HL-60 (cell line): ENCODE data around the gene MARCHF3.
A peak's percentile ranks its signal among the peaks of the same experiment; 100 is the strongest.

Source experiments
- DNase-seq, 2 experiments: peaks; one replicate each; pipeline ENCODE4 v3.0.0-alpha.2; 2010 to 2020; ENCODE audit warnings: low read depth in 1 of 2, low spot score in 1 of 2
- H3K27ac ChIP-seq: fragments of 250-450 bp; sonication (Bioruptor Pico); replicated peaks from 2 replicates; pipeline ENCODE4 v1.5.1; 2020; ENCODE audit warnings: mild to moderate bottlenecking, moderate library complexity
- H3K27me3 ChIP-seq: fragments of 250-450 bp; sonication (Bioruptor Pico); 2 replicates; pipeline ENCODE4 v1.5.1; 2021; ENCODE audit warnings: mild to moderate bottlenecking, moderate library complexity; ENCODE audit not compliant: insufficient read depth, poor library complexity, severe bottlenecking
- H3K4me3 ChIP-seq: replicated peaks from 2 replicates; pipeline ENCODE4 v1.5.1; 2011; ENCODE audit warnings: mild to moderate bottlenecking, control low read depth, low read length; ENCODE audit not compliant: insufficient read depth
- GABPA ChIP-seq: IDR thresholded peaks from 2 replicates; pipeline ENCODE4 v1.6.1; 2012; ENCODE audit warnings: low read depth
- POLR2AphosphoS5 ChIP-seq: IDR thresholded peaks from 2 replicates; pipeline ENCODE4 v1.6.1; 2012; ENCODE audit warnings: low read depth
- REST ChIP-seq: IDR thresholded peaks from 2 replicates; pipeline ENCODE4 v1.6.1; 2012; ENCODE audit warnings: low read depth; ENCODE audit not compliant: insufficient replicate concordance
- SPI1 ChIP-seq: IDR thresholded peaks from 2 replicates; pipeline ENCODE4 v1.6.1; 2012; ENCODE audit warnings: low read depth, mild to moderate bottlenecking, borderline replicate concordance
- TF ChIP-seq, protein P1 (sequence below): IDR thresholded peaks from one replicate; pipeline ENCODE4 v1.5.1; 2011; ENCODE audit warnings: low read length, control low read depth, inconsistent platforms; ENCODE audit not compliant: insufficient read depth

The MARCHF3 gene

DNA sequence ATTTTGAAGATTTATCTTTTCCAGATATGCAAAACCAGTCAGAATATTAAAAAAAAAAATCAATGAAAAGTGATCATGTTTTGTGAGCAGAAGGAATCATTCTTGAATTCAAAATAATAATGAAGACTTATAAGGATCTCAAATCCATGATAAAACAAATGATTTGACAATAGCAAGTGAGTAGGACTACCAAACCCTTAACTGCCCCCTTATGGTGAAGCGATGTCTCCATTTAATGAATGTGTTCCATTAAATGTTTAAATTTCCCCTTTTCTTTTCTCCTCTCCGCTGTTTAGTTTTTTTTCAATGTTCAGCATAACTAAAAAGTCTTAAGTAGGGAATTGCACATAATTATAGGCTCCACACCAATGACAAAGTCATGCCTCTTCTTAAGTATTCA lies 12.2 kb upstream of the MARCHF3 start:
- no peak overlapping the region for H3K4me3 ChIP-seq
- TF ChIP-seq POLR2AphosphoS5 (no peak), GABPA (no peak), SPI1 (no peak), REST (no peak)
- TF ChIP-seq, protein P1, sequence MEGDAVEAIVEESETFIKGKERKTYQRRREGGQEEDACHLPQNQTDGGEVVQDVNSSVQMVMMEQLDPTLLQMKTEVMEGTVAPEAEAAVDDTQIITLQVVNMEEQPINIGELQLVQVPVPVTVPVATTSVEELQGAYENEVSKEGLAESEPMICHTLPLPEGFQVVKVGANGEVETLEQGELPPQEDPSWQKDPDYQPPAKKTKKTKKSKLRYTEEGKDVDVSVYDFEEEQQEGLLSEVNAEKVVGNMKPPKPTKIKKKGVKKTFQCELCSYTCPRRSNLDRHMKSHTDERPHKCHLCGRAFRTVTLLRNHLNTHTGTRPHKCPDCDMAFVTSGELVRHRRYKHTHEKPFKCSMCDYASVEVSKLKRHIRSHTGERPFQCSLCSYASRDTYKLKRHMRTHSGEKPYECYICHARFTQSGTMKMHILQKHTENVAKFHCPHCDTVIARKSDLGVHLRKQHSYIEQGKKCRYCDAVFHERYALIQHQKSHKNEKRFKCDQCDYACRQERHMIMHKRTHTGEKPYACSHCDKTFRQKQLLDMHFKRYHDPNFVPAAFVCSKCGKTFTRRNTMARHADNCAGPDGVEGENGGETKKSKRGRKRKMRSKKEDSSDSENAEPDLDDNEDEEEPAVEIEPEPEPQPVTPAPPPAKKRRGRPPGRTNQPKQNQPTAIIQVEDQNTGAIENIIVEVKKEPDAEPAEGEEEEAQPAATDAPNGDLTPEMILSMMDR: no peak
- H3K27ac ChIP-seq: no peak overlapping the region
- H3K27me3 ChIP-seq: no peaks in the 10 kb centered on the region
- no peak for DNase-seq

DNA sequence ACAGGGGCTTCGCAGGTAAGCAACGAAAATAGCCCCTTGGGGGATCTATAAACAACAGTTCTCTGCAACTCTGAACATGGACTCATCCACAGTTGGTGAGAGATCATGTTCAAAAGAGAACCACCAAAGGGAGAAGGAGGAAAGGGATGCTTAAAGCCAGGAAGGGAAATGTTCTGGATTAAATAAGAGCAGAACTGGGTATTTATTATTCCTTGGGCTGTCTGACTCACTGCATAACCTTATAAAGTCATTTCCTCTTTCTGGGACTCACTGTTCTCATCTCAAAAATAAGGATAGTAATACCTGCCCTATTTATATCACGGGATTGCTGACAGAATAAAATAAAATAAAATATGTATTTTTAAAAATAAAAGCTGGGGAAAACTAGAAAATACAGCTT lies 11.2 kb upstream of the MARCHF3 start:
- no peak for DNase-seq
- H3K4me3 ChIP-seq: no peak overlapping the region
- H3K27ac ChIP-seq: no peak overlapping the region
- H3K27me3 ChIP-seq: no peaks in the 10 kb centered on the region
- TF ChIP-seq, protein P1: no peak
- peak; percentile 30; the same call in 1 of the 2 replicates for TF ChIP-seq SPI1

DNA sequence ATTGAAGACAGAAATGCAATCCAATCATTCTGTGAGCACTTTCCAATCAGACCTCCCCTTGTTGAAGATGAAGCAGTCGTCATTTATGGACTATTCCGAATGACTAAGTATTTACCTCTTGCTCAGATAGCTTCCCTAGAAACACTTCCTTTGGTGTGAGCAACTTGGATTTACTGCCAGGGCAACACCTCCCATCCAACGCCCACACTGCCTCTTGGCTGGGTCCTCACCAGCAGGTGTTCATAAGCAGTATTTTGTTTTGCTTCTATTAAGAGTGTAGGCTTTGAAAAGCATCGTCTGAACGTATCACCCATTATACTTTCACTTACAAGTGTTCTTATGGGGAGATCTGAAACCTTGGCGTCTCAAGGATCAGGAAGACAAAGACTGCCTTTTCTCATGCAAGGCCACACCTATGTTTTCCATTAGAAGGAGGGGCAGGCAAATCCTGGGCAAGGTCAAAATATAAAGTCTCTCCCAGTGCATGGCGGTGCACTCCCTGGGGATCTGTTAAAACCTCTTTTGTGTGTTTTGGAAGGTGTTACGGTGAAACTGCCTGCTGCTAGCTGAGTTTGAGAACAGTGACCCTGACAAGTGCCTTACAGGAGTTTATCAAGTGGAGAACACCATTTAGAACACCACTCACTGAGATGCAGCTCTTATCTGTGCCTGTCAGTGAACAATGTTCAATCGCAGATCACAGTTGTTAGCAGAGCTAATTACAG lies 10.6 kb upstream of the MARCHF3 start:
- DNase-seq: no peak
- no peak overlapping the region for H3K27ac ChIP-seq
- H3K27me3 ChIP-seq: no peaks in the 10 kb centered on the region
- no peak overlapping the region for H3K4me3 ChIP-seq
- TF ChIP-seq, protein P1: no peak
- no peak for TF ChIP-seq REST
- no peak for TF ChIP-seq GABPA
- TF ChIP-seq SPI1: no peak
- no peak for TF ChIP-seq POLR2AphosphoS5

DNA sequence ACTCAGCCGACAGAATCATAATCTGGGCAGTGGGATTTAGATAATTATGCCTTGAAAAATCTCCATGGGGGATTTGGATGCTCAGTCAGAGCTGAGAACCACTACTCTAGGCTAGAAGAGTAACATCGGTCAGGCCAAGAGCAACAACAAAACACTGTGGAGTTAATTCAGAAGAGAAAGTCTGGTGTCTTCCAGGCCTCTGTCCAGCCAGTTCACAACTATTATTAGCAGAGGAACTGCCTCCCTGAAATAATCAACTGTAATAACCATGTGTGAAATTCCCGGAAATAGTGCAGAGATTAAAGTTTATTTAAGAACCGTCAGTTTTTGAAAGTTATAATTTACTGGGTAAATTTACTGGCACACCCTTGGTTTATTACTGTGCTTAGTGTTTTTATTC lies 8.2 kb upstream of the MARCHF3 start:
- Histone ChIP-seq H3K4me3 (no peak overlapping the region), H3K27ac (no peak overlapping the region), H3K27me3 (no peaks in the 10 kb centered on the region)
- TF ChIP-seq GABPA (no peak), REST (no peak), POLR2AphosphoS5 (no peak), SPI1 (no peak)
- TF ChIP-seq, protein P1: no peak
- DNase-seq: no peak
